Measurements from ENCODE around the gene TAF4B.
"Not testable (repeated sequence)": the region's sequence is repeated elsewhere in the genome, so short reads cannot be mapped to it uniquely, and the experiment has no call there.

The TAF4B gene

DNA sequence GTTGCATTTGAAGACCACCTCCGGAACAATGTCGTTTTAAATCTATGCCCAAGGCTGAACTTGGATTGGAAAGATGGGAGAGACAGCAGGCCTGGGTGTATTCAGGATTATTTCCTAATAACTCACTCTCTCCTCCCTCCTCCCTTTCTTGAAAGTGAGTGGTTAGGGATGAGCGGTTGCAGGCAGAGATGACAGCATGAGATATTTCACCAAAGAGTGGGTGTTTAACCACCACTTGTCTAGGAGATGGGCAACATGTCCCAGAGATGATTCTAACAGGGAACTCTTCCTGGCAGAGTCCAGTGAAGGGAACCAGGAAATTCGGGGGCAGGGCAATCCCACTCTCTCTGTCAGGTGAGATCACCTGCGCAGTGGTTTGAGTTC is 198.9 kb downstream of the TAF4B start:
- no peak for DNase-seq

DNA sequence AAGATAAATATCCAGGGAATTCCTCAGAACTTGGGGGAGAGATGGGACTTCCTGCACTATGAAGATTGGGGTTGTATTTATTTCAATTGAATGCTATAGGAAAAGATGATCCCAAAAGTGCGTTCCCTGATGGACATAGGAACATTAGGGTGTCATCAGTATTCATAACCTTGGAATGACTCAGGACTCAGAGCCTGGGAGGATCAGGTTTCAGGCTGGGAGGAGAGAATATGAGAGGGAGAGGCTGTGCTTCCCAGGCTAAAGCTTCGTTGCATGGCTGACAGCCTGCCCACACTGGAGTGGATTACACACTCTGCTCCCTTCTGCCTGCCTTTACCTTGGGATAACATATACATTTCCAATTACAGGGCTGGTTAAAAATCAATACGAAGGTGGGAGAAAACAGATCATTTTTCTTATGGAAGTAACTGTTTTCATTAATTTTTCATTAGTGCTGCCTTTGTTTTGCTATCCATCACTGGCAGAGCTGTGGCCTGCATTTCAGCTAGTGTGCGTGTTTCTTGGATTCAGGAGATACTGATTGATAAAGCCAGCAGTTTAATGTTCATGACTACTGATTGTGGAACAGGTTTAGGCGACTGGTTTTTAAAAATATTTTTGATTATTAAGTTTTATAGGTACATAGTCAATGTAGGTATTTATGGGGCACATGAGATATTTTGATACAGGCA is 203.4 kb downstream of the TAF4B start:
- DNase-seq = no peak

DNA sequence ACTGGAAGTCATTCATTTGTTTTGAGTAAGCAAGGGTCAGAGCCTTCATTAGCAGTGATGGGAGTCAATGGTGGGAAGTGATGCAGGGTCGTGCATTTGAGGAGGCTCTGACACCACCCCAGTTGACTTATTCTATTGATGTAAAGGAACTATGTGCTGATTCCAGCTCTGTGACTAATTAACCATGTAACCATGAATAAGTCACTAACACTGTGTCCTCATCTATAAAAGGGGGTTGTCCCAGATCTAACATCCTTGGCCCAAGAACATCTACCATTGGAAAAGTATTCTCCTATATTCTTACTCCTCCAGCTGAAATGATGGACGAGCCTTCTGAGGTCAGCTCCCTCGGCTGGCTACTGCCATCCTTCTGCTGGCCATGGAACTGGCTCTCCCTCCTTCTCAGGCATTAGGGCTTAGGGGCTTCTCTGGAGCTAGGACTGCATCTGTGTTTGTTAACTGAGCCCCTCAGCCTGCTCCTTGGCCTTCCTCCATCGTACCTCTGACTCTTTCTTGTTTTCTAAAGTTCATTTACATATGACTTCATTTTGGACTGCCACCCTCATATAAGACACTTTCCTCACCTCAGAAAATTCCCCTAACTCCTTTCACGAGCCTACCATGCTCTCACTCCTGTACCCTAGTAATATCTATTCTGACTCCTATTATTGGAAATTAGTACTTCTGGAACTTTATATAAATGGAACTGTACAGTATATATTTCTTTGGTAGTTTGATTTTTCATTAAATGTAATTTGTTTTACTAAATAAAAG is 206.6 kb downstream of the TAF4B start:
- DNase-seq = no peak

DNA sequence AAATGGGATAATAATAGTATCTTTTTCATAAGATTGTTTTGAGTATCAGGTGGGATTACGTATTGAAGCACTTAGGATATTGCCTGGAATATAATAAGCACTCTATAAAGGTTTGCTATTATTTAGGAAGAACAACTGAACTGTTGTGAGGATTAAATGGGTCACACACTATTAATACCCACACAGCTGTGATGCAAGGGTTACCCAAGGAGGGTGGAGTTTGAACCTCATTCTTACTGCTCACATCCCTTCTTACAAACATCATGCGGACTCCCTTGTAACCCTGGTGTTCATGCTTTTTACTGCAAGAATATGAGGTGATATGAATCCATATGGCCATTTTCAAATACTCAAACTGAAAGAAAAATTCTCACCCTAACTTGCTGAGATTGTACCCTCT is 208.6 kb downstream of the TAF4B start:
- no peak for DNase-seq

DNA sequence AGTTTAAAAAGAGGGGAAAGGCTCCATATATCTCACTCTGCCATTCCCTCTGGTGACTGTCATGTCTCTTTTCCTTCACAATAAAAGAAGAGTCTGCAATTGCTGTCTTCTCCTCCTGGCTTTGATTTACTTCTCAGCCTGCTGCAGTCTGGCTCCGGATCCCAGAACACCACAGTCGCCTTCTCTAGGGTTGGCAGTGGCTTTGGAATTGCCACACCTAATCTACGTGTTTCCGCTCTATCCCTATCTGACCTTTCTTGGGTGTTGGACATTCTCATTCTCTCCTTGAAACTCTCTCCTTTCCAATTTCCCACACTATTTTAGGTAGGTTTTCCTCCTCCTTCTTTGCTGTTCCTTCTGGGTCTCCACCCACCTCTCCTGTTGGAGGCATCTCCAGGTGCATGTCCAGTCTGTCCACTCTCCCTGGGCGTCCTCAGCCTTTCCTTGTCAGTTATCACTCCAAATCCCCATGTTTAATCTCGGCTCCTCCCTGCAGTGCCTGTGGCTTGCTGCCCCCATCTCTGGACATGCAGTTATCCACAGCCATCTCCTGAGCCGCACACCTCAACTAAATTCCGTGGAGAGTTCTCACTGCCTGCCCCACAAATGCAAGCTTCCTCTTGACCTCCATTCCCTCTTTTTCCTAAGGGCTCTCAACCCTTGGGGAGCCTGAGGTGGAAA is 209.3 kb downstream of the TAF4B start:
- DNase-seq = no peak

DNA sequence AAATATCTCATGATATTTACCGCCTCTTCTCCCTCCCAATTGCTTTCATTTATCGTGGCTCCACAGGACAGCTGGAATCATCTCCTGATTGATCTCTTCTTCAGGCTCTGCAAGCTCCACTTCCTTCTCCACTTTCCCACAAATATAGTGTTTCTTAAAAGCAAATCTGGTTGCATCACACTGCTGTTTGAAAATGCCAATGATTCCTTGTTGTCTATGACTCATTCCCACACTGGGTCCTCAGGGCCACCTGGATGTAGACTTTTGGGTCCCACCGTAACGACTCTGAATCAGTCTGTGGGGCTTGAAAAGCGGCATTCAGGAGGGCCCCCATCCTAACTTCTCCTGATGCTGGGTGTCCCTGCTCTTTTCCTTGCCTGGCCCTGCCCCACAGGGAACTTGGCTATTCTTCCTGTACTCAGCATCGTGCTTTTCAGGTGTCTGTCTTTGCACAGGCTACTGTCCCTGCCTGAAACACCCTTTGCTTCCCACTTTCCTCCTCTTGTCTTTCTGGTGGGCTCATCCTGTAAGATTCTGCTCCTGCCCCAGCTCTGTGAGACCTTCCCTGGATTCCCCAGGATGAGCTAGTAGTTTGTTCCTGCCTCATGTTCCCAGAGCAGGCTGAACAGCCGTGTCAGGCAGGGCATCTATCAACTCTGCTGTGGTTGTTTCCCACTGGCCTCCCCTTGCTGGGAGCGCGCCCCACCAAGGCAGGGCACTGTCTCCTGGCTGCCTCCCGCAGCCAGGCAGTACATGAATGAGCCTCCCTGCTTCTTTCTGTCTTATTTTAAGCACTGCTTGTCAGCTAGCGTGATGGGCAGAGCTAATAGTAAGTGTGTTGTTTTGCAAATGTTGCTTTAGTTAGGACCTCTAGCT is 210.2 kb downstream of the TAF4B start:
- no peak for DNase-seq

DNA sequence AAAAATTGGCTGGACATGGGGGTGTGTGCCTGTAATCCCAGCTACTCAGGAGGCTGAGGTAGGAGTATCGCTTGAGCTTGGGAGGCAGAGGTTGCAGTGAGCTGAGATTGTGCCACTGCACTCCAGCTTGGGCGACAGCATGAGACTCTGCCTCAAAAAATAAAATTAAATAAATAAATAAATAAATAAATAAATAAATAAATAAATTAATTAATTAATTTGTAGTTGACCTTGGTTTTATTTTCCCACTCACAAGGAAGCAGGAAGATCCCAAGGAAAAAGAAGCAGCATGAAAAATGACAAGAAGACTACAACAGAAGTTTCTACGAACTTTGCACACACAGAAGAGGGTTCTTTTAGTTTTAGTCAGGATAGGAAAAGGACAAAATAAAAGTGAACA is 211.4 kb downstream of the TAF4B start:
- DNase-seq = not testable (repeated sequence)

DNA sequence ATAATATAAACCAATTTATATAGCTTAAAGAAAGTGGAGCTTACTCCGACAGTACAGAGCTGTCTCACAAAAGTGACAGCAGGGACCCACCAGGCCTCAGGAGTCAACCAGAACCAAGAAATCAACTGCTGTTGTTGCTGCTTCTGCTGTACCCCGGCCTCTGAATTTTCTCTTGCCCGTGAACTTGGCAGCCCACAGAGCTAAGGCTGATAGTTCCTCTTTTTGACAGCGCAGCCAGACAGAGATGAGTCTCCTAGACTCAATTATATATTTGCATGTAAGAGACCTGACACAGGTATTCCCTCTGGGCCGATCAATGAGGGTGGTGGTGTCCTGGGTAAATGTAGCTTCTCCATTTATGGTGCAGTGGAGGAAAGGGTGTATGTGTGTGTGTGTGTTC is 212.7 kb downstream of the TAF4B start:
- DNase-seq = no peak

DNA sequence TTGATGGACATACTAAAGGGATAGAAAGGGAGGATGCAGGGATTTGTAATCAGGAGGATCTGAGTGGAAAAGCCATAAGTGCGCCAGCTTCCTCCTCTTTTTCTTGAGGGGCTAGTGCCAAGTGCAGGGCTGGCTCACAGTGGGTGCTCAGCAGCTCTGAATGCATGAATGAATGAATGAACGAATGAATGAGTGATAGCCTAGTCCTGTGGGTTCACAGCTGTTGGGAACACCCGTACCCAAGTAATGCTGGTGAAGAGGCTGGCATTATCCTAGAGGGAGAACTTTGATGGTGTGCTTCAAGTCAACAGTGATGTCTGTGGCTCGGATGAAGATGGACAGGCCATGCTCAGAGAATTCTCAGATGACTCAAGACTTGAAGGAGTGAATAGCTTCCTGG is 213.3 kb downstream of the TAF4B start:
- DNase-seq = no peak

DNA sequence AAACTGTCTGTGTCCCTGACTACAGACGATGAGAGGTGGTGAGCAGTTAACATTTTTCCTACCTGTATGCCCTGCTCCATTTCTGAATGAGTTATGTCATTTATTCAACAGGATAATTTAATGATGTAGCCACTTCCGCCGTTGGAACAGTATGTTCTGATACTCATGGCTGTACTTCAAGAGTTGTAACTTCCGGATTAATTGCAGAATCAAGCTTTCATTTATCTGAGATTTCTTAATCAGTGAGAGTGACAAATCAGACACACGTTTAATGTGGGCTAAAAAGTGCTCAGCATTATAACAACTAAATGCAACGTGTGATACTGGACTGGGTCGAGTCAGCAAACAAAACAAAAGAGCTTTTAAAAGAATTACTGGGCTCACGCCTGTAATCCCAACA is 214.4 kb downstream of the TAF4B start:
- DNase-seq = no peak
